ENCODE results near the gene MLXIP.
"Not testable (repeated sequence)": the region's sequence is repeated elsewhere in the genome, so short reads cannot be mapped to it uniquely, and the experiment has no call there.

MLXIP gene

GRCh38 chr12:122096014-122096413, 17.5 kb downstream of the MLXIP start:
- Histone ChIP-seq H3K4me3 (ENCODE audit: insufficient read depth, low read depth, low read length) (no peak overlapping the region), H3K9me3 (ENCODE audit: control insufficient read depth, low read length) (no peaks in the 10 kb centered on the region), H3K27ac (ENCODE audit: insufficient read depth, low read depth, low read length, poor library complexity, severe bottlenecking) (no peak overlapping the region), H3K36me3 (ENCODE audit: control insufficient read depth, insufficient read depth, low read length) (no peaks in the 10 kb centered on the region), H3K4me1 (ENCODE audit: control insufficient read depth, insufficient read depth, low read length) (no peaks in the 10 kb centered on the region), H3K27me3 (ENCODE audit: control insufficient read depth, insufficient read depth, low read length, poor library complexity, severe bottlenecking) (no peaks in the 10 kb centered on the region)
- WGBS, 2 experiments, result 82 to 86% methylated on average over 9 of the region's 9 CpGs

- no peaks in the 10 kb centered on the region for H3K9me3 ChIP-seq (ENCODE audit: control insufficient read depth, low read length)
- H3K36me3 ChIP-seq (ENCODE audit: control insufficient read depth, insufficient read depth, low read length), result no peaks in the 10 kb centered on the region
- no peaks in the 10 kb centered on the region for H3K27me3 ChIP-seq (ENCODE audit: control insufficient read depth, insufficient read depth, low read length, poor library complexity, severe bottlenecking)
- no peak overlapping the region for H3K4me3 ChIP-seq (ENCODE audit: insufficient read depth, low read depth, low read length)
- no peaks in the 10 kb centered on the region for H3K4me1 ChIP-seq (ENCODE audit: control insufficient read depth, insufficient read depth, low read length)
- 95% methylated on average over 20 of the region's 20 CpGs for WGBS, 2 experiments
- no peak overlapping the region for H3K27ac ChIP-seq (ENCODE audit: insufficient read depth, low read depth, low read length, poor library complexity, severe bottlenecking)
Measured at GRCh38 chr12:122096591-122097149, 18.1 kb downstream of the MLXIP start.

DNA sequence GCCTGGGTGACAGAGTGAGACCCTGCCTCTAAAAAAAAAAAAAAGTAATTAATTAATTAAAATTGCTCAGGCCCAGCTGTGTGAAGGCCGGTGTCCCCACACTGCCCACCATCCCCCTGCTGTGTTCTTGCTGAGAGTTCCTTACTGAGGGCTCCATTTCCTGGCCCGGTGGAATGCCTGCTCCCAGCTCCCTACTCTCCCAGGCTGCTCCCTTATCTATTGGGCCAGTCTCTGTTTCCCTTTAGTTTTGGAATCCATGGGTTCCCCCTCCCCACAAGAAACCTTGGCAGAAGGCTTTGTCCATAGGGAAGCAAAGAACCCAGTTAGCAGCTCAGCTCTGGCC, 19.0 kb downstream of the MLXIP start:
- Histone ChIP-seq H3K9me3 (ENCODE audit: control insufficient read depth, low read length) (no peaks in the 10 kb centered on the region), H3K27me3 (ENCODE audit: control insufficient read depth, insufficient read depth, low read length, poor library complexity, severe bottlenecking) (no peaks in the 10 kb centered on the region), H3K27ac (ENCODE audit: insufficient read depth, low read depth, low read length, poor library complexity, severe bottlenecking) (peak overlapping the region; percentile 11), H3K4me3 (ENCODE audit: insufficient read depth, low read depth, low read length) (no peak overlapping the region), H3K36me3 (ENCODE audit: control insufficient read depth, insufficient read depth, low read length) (no peaks in the 10 kb centered on the region), H3K4me1 (ENCODE audit: control insufficient read depth, insufficient read depth, low read length) (no peaks in the 10 kb centered on the region)
- 76 to 87% methylated on average over 2 of the region's 2 CpGs for WGBS, 2 experiments

- no peaks in the 10 kb centered on the region for H3K4me1 ChIP-seq (ENCODE audit: control insufficient read depth, insufficient read depth, low read length)
- peak overlapping the region; percentile 11 for H3K27ac ChIP-seq (ENCODE audit: insufficient read depth, low read depth, low read length, poor library complexity, severe bottlenecking)
- WGBS, 2 experiments, result 84 to 86% methylated on average over 10 of the region's 10 CpGs
- H3K4me3 ChIP-seq (ENCODE audit: insufficient read depth, low read depth, low read length), result no peak overlapping the region
- H3K27me3 ChIP-seq (ENCODE audit: control insufficient read depth, insufficient read depth, low read length, poor library complexity, severe bottlenecking), result no peaks in the 10 kb centered on the region
- no peaks in the 10 kb centered on the region for H3K9me3 ChIP-seq (ENCODE audit: control insufficient read depth, low read length)
- H3K36me3 ChIP-seq (ENCODE audit: control insufficient read depth, insufficient read depth, low read length), result no peaks in the 10 kb centered on the region
Measured at GRCh38 chr12:122097927-122098756, 19.6 kb downstream of the MLXIP start.

- Histone ChIP-seq H3K36me3 (ENCODE audit: control insufficient read depth, insufficient read depth, low read length) (no peaks in the 10 kb centered on the region), H3K27ac (ENCODE audit: insufficient read depth, low read depth, low read length, poor library complexity, severe bottlenecking) (no peak overlapping the region), H3K9me3 (ENCODE audit: control insufficient read depth, low read length) (no peaks in the 10 kb centered on the region), H3K27me3 (ENCODE audit: control insufficient read depth, insufficient read depth, low read length, poor library complexity, severe bottlenecking) (no peaks in the 10 kb centered on the region), H3K4me3 (ENCODE audit: insufficient read depth, low read depth, low read length) (no peak overlapping the region), H3K4me1 (ENCODE audit: control insufficient read depth, insufficient read depth, low read length) (no peaks in the 10 kb centered on the region)
- WGBS, 2 experiments, result 91 to 97% methylated on average over 6 of the region's 6 CpGs
Measured at GRCh38 chr12:122099280-122099749, 20.8 kb downstream of the MLXIP start.

- no peaks in the 10 kb centered on the region for H3K27me3 ChIP-seq (ENCODE audit: control insufficient read depth, insufficient read depth, low read length, poor library complexity, severe bottlenecking)
- no peak overlapping the region for H3K27ac ChIP-seq (ENCODE audit: insufficient read depth, low read depth, low read length, poor library complexity, severe bottlenecking)
- 76 to 79% methylated on average over 3 of the region's 3 CpGs for WGBS, 2 experiments
- no peak overlapping the region for H3K4me3 ChIP-seq (ENCODE audit: insufficient read depth, low read depth, low read length)
- H3K9me3 ChIP-seq (ENCODE audit: control insufficient read depth, low read length), result no peaks in the 10 kb centered on the region
- no peaks in the 10 kb centered on the region for H3K4me1 ChIP-seq (ENCODE audit: control insufficient read depth, insufficient read depth, low read length)
- H3K36me3 ChIP-seq (ENCODE audit: control insufficient read depth, insufficient read depth, low read length), result no peaks in the 10 kb centered on the region
Measured at GRCh38 chr12:122099856-122100255, 21.3 kb downstream of the MLXIP start.

DNA sequence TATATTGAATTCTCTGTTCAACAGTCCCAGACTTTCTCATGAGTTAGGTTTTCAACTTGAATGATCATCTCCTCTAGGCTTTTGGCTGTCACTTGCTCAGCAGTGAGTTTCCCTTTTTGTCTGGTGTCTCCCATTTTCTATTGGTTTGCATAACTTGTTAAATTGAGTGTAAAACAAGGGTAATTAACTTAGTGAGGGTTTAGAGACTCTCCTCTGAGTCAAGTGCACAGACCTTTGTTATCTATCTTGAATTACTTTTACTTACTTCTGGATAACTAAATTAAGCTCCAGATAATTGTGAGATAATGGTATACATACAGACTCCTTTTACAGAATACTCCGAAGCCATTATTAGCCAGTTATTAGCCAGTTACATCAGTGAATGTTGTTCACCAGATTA, 22.0 kb downstream of the MLXIP start:
- Histone ChIP-seq H3K27ac (ENCODE audit: insufficient read depth, low read depth, low read length, poor library complexity, severe bottlenecking) (no peak overlapping the region), H3K9me3 (ENCODE audit: control insufficient read depth, low read length) (no peaks in the 10 kb centered on the region), H3K4me3 (ENCODE audit: insufficient read depth, low read depth, low read length) (no peak overlapping the region), H3K4me1 (ENCODE audit: control insufficient read depth, insufficient read depth, low read length) (no peaks in the 10 kb centered on the region), H3K36me3 (ENCODE audit: control insufficient read depth, insufficient read depth, low read length) (no peaks in the 10 kb centered on the region), H3K27me3 (ENCODE audit: control insufficient read depth, insufficient read depth, low read length, poor library complexity, severe bottlenecking) (no peaks in the 10 kb centered on the region)
- no CpG with 5 or more reads among the region's 1 CpG for WGBS, 2 experiments

GRCh38 chr12:122102331-122102730, 23.8 kb downstream of the MLXIP start:
- no peaks in the 10 kb centered on the region for H3K27me3 ChIP-seq (ENCODE audit: control insufficient read depth, insufficient read depth, low read length, poor library complexity, severe bottlenecking)
- no peak overlapping the region for H3K27ac ChIP-seq (ENCODE audit: insufficient read depth, low read depth, low read length, poor library complexity, severe bottlenecking)
- WGBS, 2 experiments, result 94 to 98% methylated on average over 3 of the region's 3 CpGs
- H3K4me3 ChIP-seq (ENCODE audit: insufficient read depth, low read depth, low read length), result no peak overlapping the region
- H3K4me1 ChIP-seq (ENCODE audit: control insufficient read depth, insufficient read depth, low read length), result no peaks in the 10 kb centered on the region
- no peaks in the 10 kb centered on the region for H3K9me3 ChIP-seq (ENCODE audit: control insufficient read depth, low read length)
- no peaks in the 10 kb centered on the region for H3K36me3 ChIP-seq (ENCODE audit: control insufficient read depth, insufficient read depth, low read length)

- Histone ChIP-seq H3K9me3 (ENCODE audit: control insufficient read depth, low read length) (no peaks in the 10 kb centered on the region), H3K36me3 (ENCODE audit: control insufficient read depth, insufficient read depth, low read length) (no peaks in the 10 kb centered on the region), H3K27me3 (ENCODE audit: control insufficient read depth, insufficient read depth, low read length, poor library complexity, severe bottlenecking) (no peaks in the 10 kb centered on the region), H3K4me3 (ENCODE audit: insufficient read depth, low read depth, low read length) (no peak overlapping the region), H3K27ac (ENCODE audit: insufficient read depth, low read depth, low read length, poor library complexity, severe bottlenecking) (no peak overlapping the region), H3K4me1 (ENCODE audit: control insufficient read depth, insufficient read depth, low read length) (no peaks in the 10 kb centered on the region)
- 90 to 93% methylated on average over 7 of the region's 7 CpGs for WGBS, 2 experiments
Measured at GRCh38 chr12:122104844-122105243, 26.3 kb downstream of the MLXIP start.

DNA sequence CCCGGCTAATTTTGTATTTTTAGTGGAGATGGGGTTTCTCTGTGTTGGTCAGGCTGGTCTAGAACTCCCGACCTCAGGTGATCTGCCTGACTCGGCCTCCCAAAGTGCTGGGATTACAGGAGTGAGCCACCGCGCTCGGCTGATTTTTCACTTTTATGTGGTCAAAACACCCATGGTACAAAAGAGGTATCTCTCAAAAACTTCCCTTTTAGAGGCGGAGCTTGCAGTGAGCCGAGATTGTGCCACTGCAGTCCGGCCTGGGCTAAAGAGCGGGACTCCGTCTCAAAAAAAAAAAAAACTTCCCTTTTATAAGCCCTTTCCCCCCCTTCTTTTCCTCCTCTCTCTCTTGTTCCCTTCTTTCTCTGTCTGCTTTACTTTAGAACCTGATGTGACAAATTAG, 26.9 kb downstream of the MLXIP start:
- H3K27me3 ChIP-seq (ENCODE audit: control insufficient read depth, insufficient read depth, low read length, poor library complexity, severe bottlenecking); H3K4me1 ChIP-seq (ENCODE audit: control insufficient read depth, insufficient read depth, low read length); H3K36me3 ChIP-seq (ENCODE audit: control insufficient read depth, insufficient read depth, low read length); H3K27ac ChIP-seq (ENCODE audit: insufficient read depth, low read depth, low read length, poor library complexity, severe bottlenecking); H3K4me3 ChIP-seq (ENCODE audit: insufficient read depth, low read depth, low read length); H3K9me3 ChIP-seq (ENCODE audit: control insufficient read depth, low read length): not testable (repeated sequence)
- 92% methylated on average over 11 of the region's 11 CpGs for WGBS, 2 experiments
